Lower leg skin (tissue), 4 donors: Measurements from ENCODE around the gene SSTR4. TPM values are rescaled to one million over a fixed set of nuclear protein-coding genes. Genes with fewer than 3 reads are reported as not detected.

Experiments used
- DNase-seq, 2 donors: peaks; one replicate each; pipeline ENCODE4 v3.0.0-alpha.2; 2019; ENCODE audit warnings: low spot score in 2 of 2
- H3K4me3 ChIP-seq: fragments of 200-600 bp; sonication (generic); 2 replicates; pipeline ENCODE4 v1.5.1; 2017; ENCODE audit warnings: mild to moderate bottlenecking, low read depth; ENCODE audit not compliant: poor library complexity, severe bottlenecking
- POLR2A ChIP-seq, 2 donors: fragments of 450-650 bp; IDR thresholded peaks; one replicate each; pipeline ENCODE4 v1.6.1; 2016 to 2017; ENCODE audit warnings: antibody characterized with exemption in 2 of 2, mild to moderate bottlenecking in 1 of 2, moderate library complexity in 1 of 2
- WGBS, 2 donors: methylation state at CpG; one replicate each; pipeline ENCODE4 v1.1.5; 2018; 5-methylcytosine and 5-hydroxymethylcytosine counted together
- intact Hi-C: fragments of 100-400 bp; cut with DNase I; formaldehyde crosslinking; loops from one replicate; pipeline ENCODE4 v1.15.0; 2023; ENCODE audit warnings: low total_unique reads
- total RNA-seq, 4 donors: library from RNA; depleted of rRNA; stranded (reverse); fragments of >200 nt; gene quantifications; one replicate each; pipeline ENCODE4 v1.1.0, GENCODE V29; 2016
- TF ChIP-seq, protein P1 (sequence below), 3 donors: fragments of 450-650 bp; IDR thresholded peaks; one replicate each; pipeline ENCODE4 v1.5.1; 2016; ENCODE audit warnings: antibody characterized with exemption in 3 of 3, mild to moderate bottlenecking in 3 of 3, moderate library complexity in 2 of 3

Gene SSTR4
- total RNA-seq, 4 donors from 2014 or later = not detected

DNA sequence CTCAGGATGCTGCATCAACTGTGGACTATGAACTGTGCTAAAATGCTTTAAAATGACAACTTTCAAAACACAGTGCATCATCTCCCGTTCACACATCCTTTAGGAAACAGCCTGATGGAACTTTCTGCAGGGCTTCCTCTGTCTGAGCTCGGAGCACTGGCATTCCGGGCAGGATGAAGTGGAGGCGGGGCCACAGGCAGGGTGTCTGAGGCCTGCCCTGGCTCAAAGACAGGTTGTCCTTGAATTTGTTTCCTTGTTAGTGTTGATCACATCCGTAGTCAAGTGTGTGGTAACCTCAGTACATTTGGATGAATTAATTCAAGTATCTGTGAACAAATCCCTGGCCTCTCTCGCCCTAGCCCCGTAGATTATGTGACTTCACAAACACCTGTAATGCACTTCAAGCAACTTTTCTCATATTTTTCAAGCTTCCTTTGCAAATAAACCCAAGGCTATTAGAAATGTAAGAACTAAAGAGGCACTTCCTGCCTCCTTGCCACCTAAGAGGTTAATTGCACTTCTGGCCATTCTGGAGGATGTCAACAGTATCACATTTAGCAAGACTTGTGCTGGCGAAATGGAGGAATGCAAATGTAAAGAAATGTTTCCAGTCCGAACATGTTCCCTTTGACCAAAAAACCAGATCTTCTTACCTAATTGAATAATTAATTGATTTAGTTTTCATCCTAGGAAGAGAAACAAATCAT is 47.9 kb downstream of the SSTR4 start:
- intact Hi-C loops = no loop called here
- no peak for DNase-seq
- 44% methylated on average over 9 of the region's 9 CpGs for WGBS, 2 donors
- no peak for TF ChIP-seq POLR2A (IDR thresholded peaks at IDR 0.05)
- TF ChIP-seq, protein P1, sequence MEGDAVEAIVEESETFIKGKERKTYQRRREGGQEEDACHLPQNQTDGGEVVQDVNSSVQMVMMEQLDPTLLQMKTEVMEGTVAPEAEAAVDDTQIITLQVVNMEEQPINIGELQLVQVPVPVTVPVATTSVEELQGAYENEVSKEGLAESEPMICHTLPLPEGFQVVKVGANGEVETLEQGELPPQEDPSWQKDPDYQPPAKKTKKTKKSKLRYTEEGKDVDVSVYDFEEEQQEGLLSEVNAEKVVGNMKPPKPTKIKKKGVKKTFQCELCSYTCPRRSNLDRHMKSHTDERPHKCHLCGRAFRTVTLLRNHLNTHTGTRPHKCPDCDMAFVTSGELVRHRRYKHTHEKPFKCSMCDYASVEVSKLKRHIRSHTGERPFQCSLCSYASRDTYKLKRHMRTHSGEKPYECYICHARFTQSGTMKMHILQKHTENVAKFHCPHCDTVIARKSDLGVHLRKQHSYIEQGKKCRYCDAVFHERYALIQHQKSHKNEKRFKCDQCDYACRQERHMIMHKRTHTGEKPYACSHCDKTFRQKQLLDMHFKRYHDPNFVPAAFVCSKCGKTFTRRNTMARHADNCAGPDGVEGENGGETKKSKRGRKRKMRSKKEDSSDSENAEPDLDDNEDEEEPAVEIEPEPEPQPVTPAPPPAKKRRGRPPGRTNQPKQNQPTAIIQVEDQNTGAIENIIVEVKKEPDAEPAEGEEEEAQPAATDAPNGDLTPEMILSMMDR (IDR thresholded peaks at IDR 0.05) = no peak
- H3K4me3 ChIP-seq = no peak overlapping the region

- DNase-seq = no peak
- 70 to 75% methylated on average over 15 of the region's 15 CpGs for WGBS, 2 donors
- TF ChIP-seq, protein P1 (IDR thresholded peaks at IDR 0.05) = no peak
- no peak for TF ChIP-seq POLR2A (IDR thresholded peaks at IDR 0.05)
- no peak overlapping the region for H3K4me3 ChIP-seq
- intact Hi-C loops = no loop called here
Observed at GRCh38 chr20:23083553-23084220, 48.6 kb downstream of the SSTR4 start.

DNA sequence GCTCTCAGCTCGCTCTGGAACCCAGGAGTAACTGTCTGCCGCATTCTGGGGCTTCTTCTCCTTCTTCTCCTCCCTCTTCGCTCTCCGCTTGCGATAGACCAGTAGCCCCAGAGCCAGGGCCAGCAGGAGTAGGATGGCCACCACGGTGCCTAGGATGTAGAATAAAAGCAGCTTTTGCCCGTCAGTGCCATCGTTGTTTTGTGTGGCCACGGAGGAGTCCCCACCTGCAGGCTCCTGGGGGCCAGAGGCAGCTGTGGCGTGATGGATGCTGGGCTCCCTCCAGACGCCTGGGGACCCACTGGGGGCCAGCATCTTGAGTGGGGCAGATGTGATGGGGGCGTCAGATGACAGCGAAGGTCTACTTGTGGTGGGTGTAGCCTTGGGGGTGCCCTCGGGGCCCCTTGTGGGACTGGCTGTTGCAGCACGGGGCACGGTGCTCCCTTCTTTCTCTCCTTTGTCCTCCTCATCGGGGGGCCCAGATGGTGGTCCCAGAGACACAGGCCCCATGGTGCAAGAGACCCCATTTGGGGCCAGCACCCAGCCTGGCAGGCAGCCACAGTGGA is 49.3 kb downstream of the SSTR4 start:
- WGBS, 2 donors = 76 to 94% methylated on average over 13 to 17 of the region's 17 CpGs
- DNase-seq = peak in 1 of 2 donors; percentile 84
- TF ChIP-seq POLR2A (IDR thresholded peaks at IDR 0.05) = no peak
- TF ChIP-seq, protein P1 (IDR thresholded peaks at IDR 0.05) = no peak
- H3K4me3 ChIP-seq = no peak overlapping the region
- intact Hi-C loops = no loop called here

DNA sequence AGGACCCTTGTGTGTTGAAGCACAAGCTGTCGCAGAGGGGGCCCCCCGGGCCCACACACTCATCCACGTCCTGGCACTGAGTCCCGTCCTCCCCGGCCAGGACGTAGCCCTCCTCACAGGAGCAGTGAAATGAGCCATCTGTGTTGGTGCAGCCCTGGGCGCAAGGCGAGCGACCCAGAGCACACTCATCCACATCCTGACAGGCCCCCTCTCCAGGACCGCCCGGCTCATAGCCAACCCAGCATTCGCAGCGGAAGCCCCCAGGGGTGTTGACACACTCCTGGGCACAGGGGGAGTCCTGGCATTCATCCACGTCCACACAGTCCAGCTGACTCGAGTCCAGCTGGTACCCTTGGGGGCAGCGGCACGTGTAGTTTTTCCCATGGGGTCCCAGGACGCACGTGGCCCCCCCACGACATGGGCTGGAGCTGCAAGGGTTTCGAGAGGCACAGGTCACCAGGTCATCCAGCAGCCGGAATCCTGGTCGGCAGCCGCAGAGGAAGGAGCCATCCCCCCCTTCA is 49.8 kb downstream of the SSTR4 start:
- peak in 1 of 2 donors; percentile 82 for DNase-seq
- 81 to 89% methylated on average over 15 to 23 of the region's 24 CpGs for WGBS, 2 donors
- no peak for TF ChIP-seq POLR2A (IDR thresholded peaks at IDR 0.05)
- TF ChIP-seq, protein P1 (IDR thresholded peaks at IDR 0.05) = no peak
- no peak overlapping the region for H3K4me3 ChIP-seq
- intact Hi-C loops = no loop called here

GRCh38 chr20:23085436-23086055 is 50.4 kb downstream of the SSTR4 start:
- 75 to 84% methylated on average over 22 to 23 of the region's 23 CpGs for WGBS, 2 donors
- no peak overlapping the region for H3K4me3 ChIP-seq
- TF ChIP-seq, protein P1 (IDR thresholded peaks at IDR 0.05) = no peak
- TF ChIP-seq POLR2A (IDR thresholded peaks at IDR 0.05) = no peak
- intact Hi-C loops = no loop called here
- no peak for DNase-seq
